Gastrocnemius medialis (tissue), 4 donors: ENCODE data around the gene MACROD1. TPM values are rescaled to one million over a fixed set of nuclear protein-coding genes. Genes with fewer than 3 reads are reported as not detected.

Source experiments
- ATAC-seq, 2 donors: fragments of 150-250 bp; one replicate each; pipeline ENCODE4 v1.9.1; 2016
- DNase-seq, 2 donors: peaks; one replicate each; pipeline ENCODE4 v3.0.0-alpha.2; 2019
- H3K27ac ChIP-seq, 4 donors: fragments of 200-600 bp; sonication (generic); 1 replicate in 1 of 4; 2 replicates in 3 of 4; pipeline ENCODE4 v1.5.1; 2016 to 2018; ENCODE audit warnings: mild to moderate bottlenecking in 2 of 4, moderate library complexity in 1 of 4
- H3K27me3 ChIP-seq, 3 donors: fragments of 200-600 bp; sonication (generic) in 2 of 3; 1 replicate in 1 of 3; 2 replicates in 2 of 3; pipeline versions ENCODE4 v1.5.1 to v1.6.0; 2016 to 2019; ENCODE audit warnings: mild to moderate bottlenecking in 1 of 3, moderate library complexity in 1 of 3
- H3K36me3 ChIP-seq, 2 donors: fragments of 200-600 bp; sonication (generic) in 1 of 2; one replicate each; pipeline ENCODE4 v1.5.1; 2017 to 2018
- H3K4me1 ChIP-seq, 2 donors: fragments of 200-600 bp; sonication (generic) in 1 of 2; one replicate each; pipeline ENCODE4 v1.5.1; 2016 to 2017; ENCODE audit warnings: mild to moderate bottlenecking in 2 of 2
- H3K4me3 ChIP-seq, 4 donors: fragments of 200-600 bp; sonication (generic) in 3 of 4; 1 replicate in 1 of 4; 2 replicates in 3 of 4; pipeline ENCODE4 v1.5.1; 2016 to 2019; ENCODE audit warnings: mild to moderate bottlenecking in 2 of 4
- H3K9me3 ChIP-seq, 3 donors: fragments of 200-600 bp; sonication (generic) in 2 of 3; 1 replicate in 1 of 3; 2 replicates in 2 of 3; pipeline ENCODE4 v1.5.1; 2016 to 2019
- POLR2A ChIP-seq, 2 donors: fragments of 450-650 bp; IDR thresholded peaks; one replicate each; pipeline ENCODE4 v1.6.1; 2017; ENCODE audit warnings: antibody characterized with exemption in 2 of 2, mild to moderate bottlenecking in 2 of 2, moderate library complexity in 2 of 2
- in situ Hi-C, 4 donors: fragments of 200-750 bp; cut with MboI; loops; one replicate each; pipeline versions ENCODE4 v1.15.0 to v1.8.0; 2017; ENCODE audit warnings: low sequenced_read_pairs in 4 of 4
- intact Hi-C: fragments of 100-400 bp; cut with DNase I; formaldehyde crosslinking; loops from one replicate; pipeline ENCODE4 v1.15.1; 2023; ENCODE audit warnings: low total_unique reads
- total RNA-seq, 4 donors: library from RNA; depleted of rRNA; stranded (reverse); fragments of >200 nt; gene quantifications; one replicate each; pipeline versions ENCODE4 v1.1.0 to v1.2.3, GENCODE V29; 2016
- TF ChIP-seq, protein P1 (sequence below), 5 experiments: fragments of 450-650 bp in 3 of 5; fragments of 200-600 bp in 2 of 5; sonication (generic) in 2 of 5; IDR thresholded peaks in 4 of 5; conservative IDR thresholded peaks in 1 of 5; 1 replicate in 4 of 5; 2 replicates in 1 of 5; pipeline ENCODE4 v1.5.1; 2016 to 2019; ENCODE audit warnings: antibody characterized with exemption in 5 of 5, mild to moderate bottlenecking in 3 of 5, moderate library complexity in 3 of 5

Gene MACROD1
- total RNA-seq, 4 donors from 2014 or later, result 162 to 308 (median 205) TPM

DNA sequence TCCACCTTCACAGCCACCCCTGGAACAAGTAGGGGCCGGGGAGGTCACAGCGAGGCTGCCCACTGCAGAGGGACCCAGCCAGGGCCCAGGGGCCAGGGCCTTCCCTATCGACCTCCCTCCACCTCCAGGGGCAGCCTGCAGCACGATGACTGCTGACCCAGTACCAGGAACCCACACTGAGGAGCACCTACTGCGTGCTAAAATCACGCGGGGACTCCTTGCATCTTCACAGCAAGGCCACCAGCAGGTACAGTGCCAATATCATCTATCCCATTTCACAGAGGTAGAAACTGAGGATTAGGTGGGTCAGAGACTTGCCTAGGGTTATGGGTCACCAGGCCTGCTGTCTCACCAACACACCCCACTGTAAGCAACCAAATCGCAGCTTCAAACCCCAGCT lies 14.6 kb downstream of the MACROD1 start:
- Histone ChIP-seq H3K4me3 (no peak overlapping the region), H3K27ac (peak overlapping the region; percentile 82 to 96 (median 93)), H3K27me3 (no peaks in the 10 kb centered on the region), H3K36me3 (no peaks in the 10 kb centered on the region), H3K4me1 (peaks cover 49 to 65% of the 10 kb centered on the region in 2 donors), H3K9me3 (no peaks in the 10 kb centered on the region)
- intact Hi-C loops, result loop anchor here (2.0 to 5.0 kb wide), 3 partner anchors 64 to 384 kb away; partner anchors contain the start of gene ZFTA
- in situ Hi-C loops, result loop anchor here in 1 of 4 donors (25.0 kb wide), 1 partner anchor 314 kb away; the partner anchor contains the start of gene MARK2
- TF ChIP-seq POLR2A (IDR thresholded peaks at IDR 0.05), result no peak
- TF ChIP-seq, protein P1, sequence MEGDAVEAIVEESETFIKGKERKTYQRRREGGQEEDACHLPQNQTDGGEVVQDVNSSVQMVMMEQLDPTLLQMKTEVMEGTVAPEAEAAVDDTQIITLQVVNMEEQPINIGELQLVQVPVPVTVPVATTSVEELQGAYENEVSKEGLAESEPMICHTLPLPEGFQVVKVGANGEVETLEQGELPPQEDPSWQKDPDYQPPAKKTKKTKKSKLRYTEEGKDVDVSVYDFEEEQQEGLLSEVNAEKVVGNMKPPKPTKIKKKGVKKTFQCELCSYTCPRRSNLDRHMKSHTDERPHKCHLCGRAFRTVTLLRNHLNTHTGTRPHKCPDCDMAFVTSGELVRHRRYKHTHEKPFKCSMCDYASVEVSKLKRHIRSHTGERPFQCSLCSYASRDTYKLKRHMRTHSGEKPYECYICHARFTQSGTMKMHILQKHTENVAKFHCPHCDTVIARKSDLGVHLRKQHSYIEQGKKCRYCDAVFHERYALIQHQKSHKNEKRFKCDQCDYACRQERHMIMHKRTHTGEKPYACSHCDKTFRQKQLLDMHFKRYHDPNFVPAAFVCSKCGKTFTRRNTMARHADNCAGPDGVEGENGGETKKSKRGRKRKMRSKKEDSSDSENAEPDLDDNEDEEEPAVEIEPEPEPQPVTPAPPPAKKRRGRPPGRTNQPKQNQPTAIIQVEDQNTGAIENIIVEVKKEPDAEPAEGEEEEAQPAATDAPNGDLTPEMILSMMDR (IDR thresholded peaks at IDR 0.05 in 4 of 5, conservative IDR thresholded peaks at IDR 0.05 in 1 of 5), result no peak
- no peak for DNase-seq
- no peak for ATAC-seq

DNA sequence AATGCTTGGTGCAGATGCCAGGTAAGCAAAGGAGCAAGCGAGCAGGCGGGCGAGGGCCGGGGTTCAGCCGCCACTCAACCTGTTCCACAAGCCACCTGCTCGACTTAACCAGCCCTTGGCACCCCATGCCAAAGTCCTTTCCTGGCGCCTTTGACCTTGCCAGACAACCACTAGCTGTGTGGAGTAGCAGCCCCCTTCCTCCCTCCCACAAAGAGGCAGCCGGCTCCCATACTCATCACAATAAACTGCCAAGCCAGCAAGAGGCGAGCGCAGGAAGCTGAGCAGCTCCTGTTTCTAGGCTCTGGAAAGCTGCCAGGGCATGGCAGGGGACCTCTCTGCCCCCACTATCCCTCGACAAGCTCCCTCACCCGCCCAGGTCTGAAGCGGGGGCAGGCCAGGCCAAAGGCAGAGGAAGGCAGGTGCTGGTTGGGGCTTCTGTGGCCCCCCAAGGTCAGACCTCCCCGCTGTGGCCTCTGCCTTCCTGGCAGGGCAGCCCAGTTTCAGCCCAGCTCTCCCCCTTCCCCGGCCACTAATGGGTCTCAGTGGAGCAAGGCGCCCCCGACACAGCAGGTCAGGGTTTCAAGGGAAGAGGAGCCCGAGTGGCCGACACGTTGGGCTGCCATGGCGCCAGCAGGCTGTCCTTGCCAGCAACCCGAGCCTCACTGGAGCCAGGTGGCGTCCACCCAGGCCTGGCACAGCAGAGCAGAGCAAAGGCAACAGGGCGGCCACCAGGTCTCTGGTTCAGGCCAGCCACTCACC lies 15.3 kb downstream of the MACROD1 start:
- H3K36me3 ChIP-seq, result no peaks in the 10 kb centered on the region
- ATAC-seq, result peak; percentile 64 to 70
- no peaks in the 10 kb centered on the region for H3K27me3 ChIP-seq
- DNase-seq, result peak; percentile 69 to 92
- H3K4me3 ChIP-seq, result no peak overlapping the region
- peaks cover 49 to 69% of the 10 kb centered on the region in 2 donors for H3K4me1 ChIP-seq
- no peaks in the 10 kb centered on the region for H3K9me3 ChIP-seq
- intact Hi-C loops (loop anchor here (2.0 to 5.0 kb wide), 3 partner anchors 63 to 383 kb away; partner anchors contain the start of gene ZFTA), in situ Hi-C loops (loop anchor here in 1 of 4 donors (25.0 kb wide), 1 partner anchor 313 kb away; the partner anchor contains the start of gene MARK2)
- TF ChIP-seq POLR2A (IDR thresholded peaks at IDR 0.05), result no peak
- TF ChIP-seq, protein P1 (IDR thresholded peaks at IDR 0.05 in 4 of 5, conservative IDR thresholded peaks at IDR 0.05 in 1 of 5), result no peak
- H3K27ac ChIP-seq, result peak overlapping the region; percentile 82 to 96 (median 93)

DNA sequence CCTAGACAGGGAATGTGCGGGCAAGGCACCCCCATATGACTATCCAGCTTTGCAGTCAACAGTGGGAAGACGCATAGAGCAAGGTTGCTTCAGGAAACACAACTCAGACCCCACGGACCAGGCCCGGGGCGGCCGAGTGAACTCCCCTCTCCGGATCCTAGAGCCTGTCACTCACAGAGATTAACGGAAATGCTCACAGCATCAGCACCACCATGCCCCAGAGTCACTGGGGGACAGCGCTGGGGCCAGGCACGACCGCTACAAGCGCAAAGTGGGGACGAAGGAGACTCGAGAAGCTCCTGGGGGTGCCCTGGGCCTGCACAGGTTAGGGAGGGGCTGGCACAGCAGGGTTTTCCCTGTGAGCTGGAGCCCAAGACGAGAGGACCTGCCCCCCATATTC lies 15.9 kb downstream of the MACROD1 start:
- no peak for TF ChIP-seq POLR2A (IDR thresholded peaks at IDR 0.05)
- TF ChIP-seq, protein P1 (IDR thresholded peaks at IDR 0.05 in 4 of 5, conservative IDR thresholded peaks at IDR 0.05 in 1 of 5), result no peak
- DNase-seq, result no peak
- Histone ChIP-seq H3K9me3 (no peaks in the 10 kb centered on the region), H3K27me3 (no peaks in the 10 kb centered on the region), H3K4me1 (peaks cover 49 to 75% of the 10 kb centered on the region in 2 donors), H3K36me3 (no peaks in the 10 kb centered on the region), H3K27ac (peak overlapping the region; percentile 82 to 96 (median 93)), H3K4me3 (no peak overlapping the region)
- no peak for ATAC-seq
- in situ Hi-C loops, result loop anchor here in 1 of 4 donors (25.0 kb wide), 1 partner anchor 313 kb away; the partner anchor contains the start of gene MARK2
- intact Hi-C loops, result loop anchor here (2.0 to 5.0 kb wide), 3 partner anchors 63 to 383 kb away; partner anchors contain the start of gene ZFTA

DNA sequence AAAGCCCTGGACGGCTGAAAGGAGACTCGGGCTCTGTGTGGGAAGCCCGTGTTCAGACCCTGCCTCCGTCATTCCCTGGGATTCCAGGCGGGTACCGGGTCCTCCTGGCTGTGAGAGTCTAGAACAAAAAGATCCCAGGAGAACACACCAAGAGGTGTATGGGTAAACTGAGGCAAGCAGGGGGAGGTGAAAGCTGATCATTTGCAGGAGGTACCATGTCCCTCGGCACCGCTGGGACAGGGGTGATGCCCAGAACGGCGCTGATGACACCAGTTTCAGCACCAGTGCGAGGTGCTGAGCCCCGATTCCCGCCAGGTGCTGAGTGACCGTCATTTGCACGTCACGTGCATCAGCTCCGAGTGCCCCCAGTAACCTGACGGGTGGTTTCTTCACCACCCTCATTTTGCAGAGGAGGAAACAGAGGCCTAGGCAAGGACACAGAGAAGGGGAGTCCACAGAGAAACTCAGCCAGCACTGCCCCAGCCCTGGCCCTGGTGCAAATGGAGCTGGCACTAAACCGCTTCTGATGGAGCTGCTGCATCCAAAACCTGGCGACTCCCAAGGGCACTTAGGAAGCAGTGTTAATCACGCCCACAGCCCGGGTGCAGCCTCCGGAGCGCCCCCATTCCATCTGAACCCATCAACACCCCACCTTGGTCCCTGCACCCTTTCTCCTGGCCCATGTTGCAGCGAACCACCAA lies 16.8 kb downstream of the MACROD1 start:
- Histone ChIP-seq H3K9me3 (no peaks in the 10 kb centered on the region), H3K4me3 (peak overlapping the region in 1 of 4 donors; percentile 45), H3K27me3 (no peaks in the 10 kb centered on the region), H3K27ac (peak overlapping the region; percentile 82 to 96 (median 93)), H3K4me1 (peaks cover 48 to 71% of the 10 kb centered on the region in 2 donors), H3K36me3 (no peaks in the 10 kb centered on the region)
- TF ChIP-seq POLR2A (IDR thresholded peaks at IDR 0.05), result no peak
- TF ChIP-seq, protein P1 (IDR thresholded peaks at IDR 0.05 in 4 of 5, conservative IDR thresholded peaks at IDR 0.05 in 1 of 5), result peak in 4 of 5 experiments; percentile 1 to 43 (median 22)
- intact Hi-C loops (loop anchor here (1.0 to 2.0 kb wide), 2 partner anchors 149 to 312 kb away; no protein-coding TSS in a partner anchor), in situ Hi-C loops (loop anchor here (5.0 to 25.0 kb wide), 4 partner anchors 147 to 312 kb away; partner anchors contain the start of gene MARK2 (in 3 of the 4))
- DNase-seq (no peak), ATAC-seq (no peak)
